SK-N-SH (cell line): ENCODE data around the gene CD33. TPM values are rescaled to one million over a fixed set of nuclear protein-coding genes. Genes with fewer than 3 reads are reported as not detected.

ENCODE experiments used
- CTCF ChIA-PET: fragments of 300-600, 350-600 bp; formaldehyde crosslinking; extraction: SDS; loops from one replicate; lab custom pipeline; 2021; lab: Yijun Ruan, JAX
- POLR2A ChIA-PET: fragments of 350-600 bp; sonication (Branson Sonifier 250); formaldehyde crosslinking; extraction: SDS; loops from one replicate; lab custom pipeline; 2020; ENCODE audit warnings: antibody characterized with exemption, inconsistent platforms; lab: Yijun Ruan, JAX
- DNase-seq: peaks from one replicate; pipeline ENCODE4 v3.0.0; 2012
- H2AFZ ChIP-seq: fragments of 200-600 bp; sonication (generic); 2 replicates; pipeline ENCODE4 v1.8.1; 2016; ENCODE audit warnings: antibody characterized with exemption, mild to moderate bottlenecking, low read depth
- H3F3A ChIP-seq: fragments of 200-600 bp; sonication (generic); replicated peaks from 2 replicates; pipeline ENCODE3; 2016; ENCODE audit warnings: antibody characterized with exemption, mild to moderate bottlenecking; ENCODE audit not compliant: insufficient read depth
- H3K27ac ChIP-seq, 2 experiments: fragments of 200-500 bp in 1 of 2; fragments of 200-600 bp in 1 of 2; sonication (Bioruptor generic) in 1 of 2; sonication (generic), shearing (Covaris generic) in 1 of 2; 2 replicates each; pipeline versions ENCODE4 v1.5.1 to v1.6.1; 2014 to 2016; ENCODE audit warnings: low read depth in 2 of 2, inconsistent platforms in 1 of 2, low read length in 1 of 2, mild to moderate bottlenecking in 1 of 2, mixed read lengths in 1 of 2
- H3K27me3 ChIP-seq: fragments of 200-600 bp; sonication (generic), shearing (Covaris generic); 2 replicates; pipeline ENCODE4 v1.6.1; 2016; ENCODE audit warnings: mixed run types; ENCODE audit not compliant: insufficient read depth
- H3K36me3 ChIP-seq, 2 experiments: fragments of 200-500 bp in 1 of 2; fragments of 200-600 bp in 1 of 2; sonication (Bioruptor generic) in 1 of 2; sonication (generic) in 1 of 2; replicated peaks in 1 of 2; 2 replicates each; pipeline versions ENCODE3 to v1.5.1; 2014 to 2016; ENCODE audit warnings: low read length in 1 of 2, mild to moderate bottlenecking in 1 of 2; ENCODE audit not compliant: insufficient read depth in 2 of 2, control insufficient read depth in 1 of 2
- H3K4me1 ChIP-seq, 2 experiments: fragments of 200-500 bp in 1 of 2; fragments of 200-600 bp in 1 of 2; sonication (Bioruptor generic) in 1 of 2; sonication (generic), shearing (Covaris generic) in 1 of 2; 2 replicates each; pipeline versions ENCODE4 v1.5.1 to v1.6.1; 2014 to 2016; ENCODE audit warnings: low read depth in 1 of 2, low read length in 1 of 2, mixed run types in 1 of 2; ENCODE audit not compliant: insufficient read depth in 2 of 2, control insufficient read depth in 1 of 2
- H3K4me2 ChIP-seq: fragments of 200-600 bp; sonication (generic), shearing (Covaris generic); 2 replicates; pipeline ENCODE4 v1.6.1; 2017; ENCODE audit warnings: mixed run types
- H3K4me3 ChIP-seq, 2 experiments: fragments of 200-500 bp in 1 of 2; fragments of 200-600 bp in 1 of 2; sonication (Bioruptor generic) in 1 of 2; sonication (generic), shearing (Covaris generic) in 1 of 2; 2 replicates each; pipeline versions ENCODE4 v1.5.1 to v1.8.1; 2014 to 2016; ENCODE audit warnings: low read depth in 2 of 2, inconsistent platforms in 1 of 2, low read length in 1 of 2, mild to moderate bottlenecking in 1 of 2, mixed read lengths in 1 of 2, moderate library complexity in 1 of 2
- H3K79me2 ChIP-seq: fragments of 200-600 bp; sonication (generic); 2 replicates; pipeline ENCODE4 v1.8.1; 2017; ENCODE audit warnings: mild to moderate bottlenecking; ENCODE audit not compliant: insufficient read depth
- H3K9ac ChIP-seq: fragments of 200-600 bp; sonication (generic); 2 replicates; pipeline ENCODE4 v1.6.1; 2017; ENCODE audit warnings: mixed run types
- H3K9me2 ChIP-seq: fragments of 200-600 bp; sonication (generic); 2 replicates; pipeline ENCODE4 v1.6.1; 2017; ENCODE audit warnings: mixed run types
- H3K9me3 ChIP-seq: fragments of 200-600 bp; sonication (generic); 2 replicates; pipeline ENCODE4 v1.6.1; 2017; ENCODE audit warnings: mixed run types, mild to moderate bottlenecking, moderate library complexity
- H4K20me1 ChIP-seq: fragments of 200-600 bp; sonication (generic); 2 replicates; pipeline ENCODE4 v1.6.1; 2017; ENCODE audit warnings: mild to moderate bottlenecking, mixed run types; ENCODE audit not compliant: insufficient read depth
- CHD2 ChIP-seq: fragments of 150-350 bp; IDR thresholded peaks from 2 replicates; pipeline ENCODE4 v1.6.1; 2018; ENCODE audit warnings: low read length; ENCODE audit not compliant: partially characterized antibody
- EP300 ChIP-seq, 2 experiments: IDR thresholded peaks; 2 replicates each; pipeline versions ENCODE4 v1.4.0 to v1.6.1; 2012; ENCODE audit warnings: borderline replicate concordance in 1 of 2, low read depth in 1 of 2, low read length in 1 of 2
- EZH2phosphoT487 ChIP-seq: fragments of 200-600 bp; sonication (generic); IDR thresholded peaks from 2 replicates; pipeline ENCODE4 v1.6.1; 2017; ENCODE audit warnings: low read depth, mixed run types, mild to moderate bottlenecking, antibody characterized with exemption, moderate library complexity, borderline replicate concordance
- FOSL2 ChIP-seq: IDR thresholded peaks from 2 replicates; pipeline ENCODE4 v1.4.0; 2012; ENCODE audit warnings: low read depth, mild to moderate bottlenecking, moderate library complexity, borderline replicate concordance
- FOXM1 ChIP-seq: IDR thresholded peaks from 2 replicates; pipeline ENCODE4 v1.4.0; 2012; ENCODE audit warnings: low read depth, mild to moderate bottlenecking
- GATA2 ChIP-seq: sonication (generic); formaldehyde crosslinking; IDR thresholded peaks from 2 replicates; pipeline ENCODE4 v1.5.0; 2020; ENCODE audit warnings: mild to moderate bottlenecking, missing genetic modification reagents
- MAX ChIP-seq: IDR thresholded peaks from 2 replicates; pipeline ENCODE4 v1.4.0; 2012; ENCODE audit warnings: low read depth
- RCOR1 ChIP-seq: fragments of 150-350 bp; IDR thresholded peaks from 2 replicates; pipeline ENCODE4 v1.6.1; 2017; ENCODE audit warnings: antibody characterized with exemption, low read length
- REST ChIP-seq: IDR thresholded peaks from 2 replicates; pipeline ENCODE4 v1.6.1; 2012; ENCODE audit warnings: mild to moderate bottlenecking, low read depth, low read length, moderate library complexity
- RFX5 ChIP-seq: IDR thresholded peaks from 2 replicates; pipeline ENCODE4 v1.6.1; 2012; ENCODE audit warnings: mild to moderate bottlenecking, improper control_type of control experiment, low read length
- RXRA ChIP-seq: IDR thresholded peaks from 2 replicates; pipeline ENCODE4 v1.4.0; 2012; ENCODE audit warnings: low read depth, mild to moderate bottlenecking, borderline replicate concordance
- TCF12 ChIP-seq: IDR thresholded peaks from 2 replicates; pipeline ENCODE4 v1.4.0; 2012
- USF1 ChIP-seq: IDR thresholded peaks from 2 replicates; pipeline ENCODE4 v1.4.0; 2012; ENCODE audit warnings: low read depth, borderline replicate concordance
- YY1 ChIP-seq: IDR thresholded peaks from 2 replicates; pipeline ENCODE4 v1.4.0; 2012; ENCODE audit warnings: low read depth, mild to moderate bottlenecking
- ZBTB33 ChIP-seq: IDR thresholded peaks from 2 replicates; pipeline ENCODE4 v1.4.0; 2012; ENCODE audit warnings: low read depth, borderline replicate concordance
- WGBS: methylation state at CpG from one replicate; pipeline ENCODE4 v1.1.6; 2017; ENCODE audit warnings: low lambda C conversion rate; 5-methylcytosine and 5-hydroxymethylcytosine counted together
- polyA plus RNA-seq, 3 experiments: library from polyadenylated mRNA; depleted of rRNA; stranded (reverse); fragments of >200 nt; gene quantifications; 2 replicates each; pipeline ENCODE4 v1.2.3, GENCODE V29; 2012

CD33 gene
- polyA plus RNA-seq, 1 of the 3 experiments (the other 2 are of a cell fraction): 0.36 TPM

- H3K36me3 ChIP-seq: no peaks in the 10 kb centered on the region
- H3K9me3 ChIP-seq: no peaks in the 10 kb centered on the region
- H2AFZ ChIP-seq: no peak overlapping the region
- no peak for DNase-seq
- H3K9ac ChIP-seq: no peak overlapping the region
- TF ChIP-seq FOSL2 (no peak), FOXM1 (no peak), RCOR1 (no peak), CHD2 (no peak), YY1 (no peak), RXRA (no peak), GATA2 (CRISPR knock-in tag) (no peak), EZH2phosphoT487 (no peak), USF1 (no peak), MAX (no peak), EP300 (IDR thresholded peaks at IDR 0.05; ENCODE audit: borderline replicate concordance in 1 of 2, low read depth in 1 of 2, low read length in 1 of 2) (no peak), ZBTB33 (no peak), TCF12 (no peak)
- TF ChIP-seq, all 33 proteins: peak for 0
- Histone ChIP-seq H3K27ac (no peak overlapping the region), H3F3A (no peaks in the 10 kb centered on the region), H3K79me2 (no peaks in the 10 kb centered on the region), H3K4me2 (no peak overlapping the region), H4K20me1 (no peaks in the 10 kb centered on the region), H3K9me2 (no peaks in the 10 kb centered on the region), H3K27me3 (peaks cover 72% of the 10 kb centered on the region), H3K4me3 (no peak overlapping the region), H3K4me1 (no peaks in the 10 kb centered on the region)
- ChIA-PET CTCF (interaction anchor here (1.8 kb wide), 1 partner anchor 29 kb away, joined by 5 read pairs; no protein-coding TSS in a partner anchor), POLR2A (no interaction called here)
- 7% methylated on average over 8 of the region's 11 CpGs for WGBS
These were observed 37.3 kb upstream of the CD33 start for GRCh38 chr19:51187395-51188226.

- no peaks in the 10 kb centered on the region for H3K4me1 ChIP-seq
- no peaks in the 10 kb centered on the region for H3K36me3 ChIP-seq
- no peak overlapping the region for H3K4me3 ChIP-seq
- H3K9ac ChIP-seq: no peak overlapping the region
- peaks cover 78% of the 10 kb centered on the region for H3K27me3 ChIP-seq
- no peak overlapping the region for H3K4me2 ChIP-seq
- no peaks in the 10 kb centered on the region for H4K20me1 ChIP-seq
- H3F3A ChIP-seq: no peaks in the 10 kb centered on the region
- ChIA-PET CTCF (interaction anchor here (1.8 kb wide), 1 partner anchor 30 kb away, joined by 5 read pairs; no protein-coding TSS in a partner anchor), POLR2A (no interaction called here)
- 6% methylated on average over 2 of the region's 2 CpGs for WGBS
- H3K79me2 ChIP-seq: no peaks in the 10 kb centered on the region
- DNase-seq: no peak
- H3K9me3 ChIP-seq: no peaks in the 10 kb centered on the region
- TF ChIP-seq YY1 (no peak), RFX5 (no peak), REST (no peak)
- no peak overlapping the region for H2AFZ ChIP-seq
- H3K27ac ChIP-seq: no peak overlapping the region
- no peaks in the 10 kb centered on the region for H3K9me2 ChIP-seq
These were observed 36.7 kb upstream of the CD33 start for GRCh38 chr19:51188227-51188559.
